ENCODE results near the gene IKZF3.

- TF ChIP-seq SMAD4 (CRISPR knock-in tag; IDR thresholded peaks at IDR 0.05) = no peak
- no peak for TF ChIP-seq CTCF (IDR thresholded peaks at IDR 0.05)
- no peak for TF ChIP-seq E2F4 (CRISPR knock-in tag; IDR thresholded peaks at IDR 0.05; ENCODE audit: borderline replicate concordance, low read depth)
- no peak for TF ChIP-seq MAX (CRISPR knock-in tag; IDR thresholded peaks at IDR 0.05)
- no peak for TF ChIP-seq HMGXB4 (CRISPR knock-in tag; IDR thresholded peaks at IDR 0.05)
- no peak for TF ChIP-seq ZNF532 (CRISPR knock-in tag; IDR thresholded peaks at IDR 0.05; ENCODE audit: borderline replicate concordance)
- no peak for TF ChIP-seq ATF2 (CRISPR knock-in tag; IDR thresholded peaks at IDR 0.05; ENCODE audit: borderline replicate concordance, low read depth)
- no peak for TF ChIP-seq FOXK1 (CRISPR knock-in tag; IDR thresholded peaks at IDR 0.05)
- no peak for TF ChIP-seq FOXJ3 (CRISPR knock-in tag; IDR thresholded peaks at IDR 0.05; ENCODE audit: borderline replicate concordance)
Measured at GRCh38 chr17:39746145-39746461, 118.0 kb downstream of the IKZF3 start.
